H9 (cell line): ENCODE measurements around the gene SHB. TPM values are rescaled to one million over a fixed set of nuclear protein-coding genes. Genes with fewer than 3 reads are reported as not detected.

ENCODE experiments used
- DNase-seq: peaks from one replicate; pipeline ENCODE4 v3.0.0-alpha.2; 2017
- H2AFZ ChIP-seq: one replicate; pipeline ENCODE4 v1.6.1; 2013; ENCODE audit warnings: mild to moderate bottlenecking, low read length, control low read depth, moderate library complexity
- H2AK5ac ChIP-seq: 2 replicates; pipeline ENCODE4 v1.6.1; 2013; ENCODE audit warnings: low read length, control low read depth, mixed read lengths; ENCODE audit not compliant: insufficient read length
- H2BK120ac ChIP-seq: one replicate; pipeline ENCODE4 v1.6.1; 2013; ENCODE audit warnings: low read depth, mild to moderate bottlenecking, low read length, control low read depth, inconsistent platforms; ENCODE audit not compliant: poor library complexity, severe bottlenecking
- H2BK12ac ChIP-seq: 2 replicates; pipeline ENCODE4 v1.6.1; 2013; ENCODE audit warnings: low read length, control low read depth, mixed read lengths, low read depth; ENCODE audit not compliant: insufficient read length
- H2BK15ac ChIP-seq: 2 replicates; pipeline ENCODE4 v1.6.1; 2013; ENCODE audit warnings: low read depth, low read length, control low read depth
- H2BK20ac ChIP-seq: one replicate; pipeline ENCODE4 v1.6.1; 2013; ENCODE audit warnings: low read depth, mild to moderate bottlenecking, low read length, control low read depth, inconsistent platforms; ENCODE audit not compliant: poor library complexity, severe bottlenecking
- H2BK5ac ChIP-seq: 2 replicates; pipeline ENCODE4 v1.6.1; 2013; ENCODE audit warnings: low read length, control low read depth, mixed read lengths; ENCODE audit not compliant: insufficient read length
- H3K14ac ChIP-seq: 2 replicates; pipeline ENCODE4 v1.6.1; 2013; ENCODE audit warnings: low read length, control low read depth; ENCODE audit not compliant: insufficient read depth
- H3K18ac ChIP-seq: 2 replicates; pipeline ENCODE4 v1.6.1; 2013; ENCODE audit warnings: low read depth, mild to moderate bottlenecking, mixed read lengths, low read length, control low read depth; ENCODE audit not compliant: insufficient read length
- H3K23ac ChIP-seq: 2 replicates; pipeline ENCODE4 v1.6.1; 2013; ENCODE audit warnings: low read length, control low read depth, mixed read lengths, low read depth; ENCODE audit not compliant: insufficient read length
- H3K23me2 ChIP-seq: 2 replicates; pipeline ENCODE4 v1.6.1; 2013; ENCODE audit warnings: low read depth, mild to moderate bottlenecking, mixed read lengths, low read length, control low read depth; ENCODE audit not compliant: insufficient read length, poor library complexity, severe bottlenecking
- H3K27ac ChIP-seq: 2 replicates; pipeline ENCODE4 v1.5.1; 2013; ENCODE audit warnings: low read length, control low read depth, mixed read lengths, low read depth; ENCODE audit not compliant: insufficient read length
- H3K27me3 ChIP-seq: 2 replicates; pipeline ENCODE4 v1.6.1; 2013; ENCODE audit warnings: low read length, control low read depth, inconsistent platforms; ENCODE audit not compliant: insufficient read depth
- H3K4ac ChIP-seq: 2 replicates; pipeline ENCODE4 v1.6.1; 2013; ENCODE audit warnings: low read depth, mild to moderate bottlenecking, control low read depth, inconsistent platforms, low read length, moderate library complexity
- H3K4me1 ChIP-seq: 2 replicates; pipeline ENCODE4 v1.6.1; 2013; ENCODE audit warnings: low read length, control low read depth, inconsistent platforms; ENCODE audit not compliant: insufficient read depth
- H3K4me2 ChIP-seq: 2 replicates; pipeline ENCODE4 v1.6.1; 2013; ENCODE audit warnings: low read length, control low read depth, mixed read lengths; ENCODE audit not compliant: insufficient read length, insufficient read depth
- H3K56ac ChIP-seq: 2 replicates; pipeline ENCODE4 v1.6.1; 2013; ENCODE audit warnings: low read depth, mild to moderate bottlenecking, mixed read lengths, low read length, control low read depth; ENCODE audit not compliant: insufficient read length
- H3K79me1 ChIP-seq: 2 replicates; pipeline ENCODE4 v1.6.1; 2013; ENCODE audit warnings: low read depth, mild to moderate bottlenecking, moderate library complexity, low read length, control low read depth, inconsistent platforms; ENCODE audit not compliant: insufficient read depth, poor library complexity, severe bottlenecking
- H3K79me2 ChIP-seq: 2 replicates; pipeline ENCODE4 v1.6.1; 2013; ENCODE audit warnings: low read length, control low read depth, inconsistent platforms; ENCODE audit not compliant: insufficient read depth
- H3K9ac ChIP-seq: 2 replicates; pipeline ENCODE4 v1.6.1; 2013; ENCODE audit warnings: low read length, control low read depth, mixed read lengths; ENCODE audit not compliant: insufficient read length; ENCODE audit errors: extremely low read depth
- H3K9me3 ChIP-seq: one replicate; pipeline ENCODE4 v1.6.1; 2013; ENCODE audit warnings: low read depth, low read length, inconsistent platforms; ENCODE audit not compliant: control insufficient read depth
- H3T11ph ChIP-seq: one replicate; pipeline ENCODE4 v1.6.1; 2013; ENCODE audit warnings: mild to moderate bottlenecking, low read length, control low read depth, inconsistent platforms
- H4K20me1 ChIP-seq: one replicate; pipeline ENCODE4 v1.6.1; 2013; ENCODE audit not compliant: control insufficient read depth, insufficient read length, insufficient read depth
- H4K5ac ChIP-seq: 2 replicates; pipeline ENCODE4 v1.6.1; 2013; ENCODE audit warnings: low read depth, mild to moderate bottlenecking, mixed read lengths, low read length, control low read depth; ENCODE audit not compliant: insufficient read length
- H4K8ac ChIP-seq: replicated peaks from 2 replicates; pipeline ENCODE4 v1.6.1; 2013; ENCODE audit warnings: low read length, control low read depth, mixed read lengths, low read depth; ENCODE audit not compliant: insufficient read length
- H4K91ac ChIP-seq: 2 replicates; pipeline ENCODE4 v1.6.1; 2013; ENCODE audit warnings: low read depth, mild to moderate bottlenecking, moderate library complexity, mixed read lengths, low read length, control low read depth; ENCODE audit not compliant: insufficient read length
- H3K27ac Mint-ChIP-seq, 3 experiments: 2 replicates in 2 of 3; 3 replicates in 1 of 3; pipeline ENCODE4 v1.8.0; 2020 to 2021; ENCODE audit warnings: mixed read lengths in 3 of 3, mild to moderate bottlenecking in 1 of 3, moderate library complexity in 1 of 3
- H3K27me3 Mint-ChIP-seq: 2 replicates; pipeline ENCODE4 v1.8.0; 2021; ENCODE audit warnings: low read depth, mild to moderate bottlenecking, moderate library complexity, mixed read lengths
- H3K36me3 Mint-ChIP-seq, 3 experiments: 2 replicates in 2 of 3; 3 replicates in 1 of 3; pipeline ENCODE4 v1.8.0; 2020 to 2021; ENCODE audit warnings: low read depth in 3 of 3, mixed read lengths in 3 of 3; ENCODE audit not compliant: insufficient read depth in 1 of 3
- H3K4me1 Mint-ChIP-seq, 2 experiments: 2 replicates each; pipeline ENCODE4 v1.8.0; 2020; ENCODE audit warnings: mixed read lengths in 2 of 2
- H3K4me3 Mint-ChIP-seq, 2 experiments: 2 replicates in 1 of 2; 3 replicates in 1 of 2; pipeline ENCODE4 v1.8.0; 2020 to 2021; ENCODE audit warnings: mild to moderate bottlenecking in 2 of 2, mixed read lengths in 2 of 2, moderate library complexity in 1 of 2
- H3K9me3 Mint-ChIP-seq, 2 experiments: 2 replicates in 1 of 2; 3 replicates in 1 of 2; pipeline ENCODE4 v1.8.0; 2020; ENCODE audit warnings: mild to moderate bottlenecking in 2 of 2, mixed read lengths in 2 of 2, moderate library complexity in 1 of 2
- WGBS: extraction: QIAGEN DNeasy Blood & Tissue Kit; methylation state at CpG from one replicate; pipeline ENCODE4 v1.1.7; 2013; ENCODE audit warnings: missing lambda C conversion rate, low lambda C conversion rate, mixed read lengths; ENCODE audit not compliant: insufficient read length; ENCODE audit errors: extremely low coverage; 5-methylcytosine and 5-hydroxymethylcytosine counted together
- total RNA-seq: library from RNA; stranded (reverse); gene quantifications from 2 replicates; pipeline ENCODE4 v1.2.1, GENCODE V29; 2021
- TF ChIP-seq, protein P1 (sequence below): fragments of 200-600 bp; sonication (generic); conservative IDR thresholded peaks from 3 replicates; pipeline ENCODE4 v1.8.0; 2021; ENCODE audit warnings: antibody characterized with exemption, mild to moderate bottlenecking

Gene SHB
- total RNA-seq, 1 experiment from 2014 or later: 14.6 TPM

DNA sequence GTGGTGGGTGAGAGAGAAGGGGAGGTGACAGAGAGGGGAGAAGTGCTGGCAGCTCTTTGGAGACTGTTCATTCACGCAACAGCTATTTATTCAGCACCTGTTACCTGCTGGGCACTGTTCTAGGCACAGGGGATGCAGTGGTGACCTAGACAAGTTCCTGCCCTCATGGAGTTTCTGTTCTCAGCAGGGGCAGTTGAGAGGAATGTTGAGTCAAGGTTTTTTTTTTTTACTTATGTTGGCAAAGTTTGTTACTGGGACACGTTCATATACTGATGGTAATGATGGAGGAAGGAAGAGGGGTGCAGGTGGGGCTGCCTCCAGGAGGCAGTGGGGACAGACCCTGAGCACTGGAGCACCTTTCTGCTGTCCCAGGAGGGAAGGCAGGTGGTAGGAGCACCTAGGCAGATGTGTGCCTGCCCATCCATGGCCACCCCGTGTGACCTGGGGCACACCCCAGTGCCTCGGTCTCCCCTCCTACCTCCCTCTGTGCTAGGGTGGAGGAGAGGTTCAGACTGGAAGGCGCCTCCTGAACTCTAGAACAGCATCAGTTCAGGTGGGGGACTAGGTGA is 115.7 kb downstream of the SHB start:
- no CpG with 5 or more reads among the region's 5 CpGs for WGBS
- no peaks in the 10 kb centered on the region for H3K4me1 Mint-ChIP-seq
- no peaks in the 10 kb centered on the region for H3K9me3 Mint-ChIP-seq
- no peak overlapping the region for H3K18ac ChIP-seq
- H2BK12ac ChIP-seq: no peak overlapping the region
- no peaks in the 10 kb centered on the region for H3K4me1 ChIP-seq
- H3K9ac ChIP-seq: no peak overlapping the region
- H2BK5ac ChIP-seq: no peak overlapping the region
- no peak overlapping the region for H2BK120ac ChIP-seq
- H3K4ac ChIP-seq: no peak overlapping the region
- no peak overlapping the region for H3K14ac ChIP-seq
- TF ChIP-seq, protein P1, sequence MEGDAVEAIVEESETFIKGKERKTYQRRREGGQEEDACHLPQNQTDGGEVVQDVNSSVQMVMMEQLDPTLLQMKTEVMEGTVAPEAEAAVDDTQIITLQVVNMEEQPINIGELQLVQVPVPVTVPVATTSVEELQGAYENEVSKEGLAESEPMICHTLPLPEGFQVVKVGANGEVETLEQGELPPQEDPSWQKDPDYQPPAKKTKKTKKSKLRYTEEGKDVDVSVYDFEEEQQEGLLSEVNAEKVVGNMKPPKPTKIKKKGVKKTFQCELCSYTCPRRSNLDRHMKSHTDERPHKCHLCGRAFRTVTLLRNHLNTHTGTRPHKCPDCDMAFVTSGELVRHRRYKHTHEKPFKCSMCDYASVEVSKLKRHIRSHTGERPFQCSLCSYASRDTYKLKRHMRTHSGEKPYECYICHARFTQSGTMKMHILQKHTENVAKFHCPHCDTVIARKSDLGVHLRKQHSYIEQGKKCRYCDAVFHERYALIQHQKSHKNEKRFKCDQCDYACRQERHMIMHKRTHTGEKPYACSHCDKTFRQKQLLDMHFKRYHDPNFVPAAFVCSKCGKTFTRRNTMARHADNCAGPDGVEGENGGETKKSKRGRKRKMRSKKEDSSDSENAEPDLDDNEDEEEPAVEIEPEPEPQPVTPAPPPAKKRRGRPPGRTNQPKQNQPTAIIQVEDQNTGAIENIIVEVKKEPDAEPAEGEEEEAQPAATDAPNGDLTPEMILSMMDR: no peak
- no peak overlapping the region for H3K23ac ChIP-seq
- H4K20me1 ChIP-seq: no peaks in the 10 kb centered on the region
- no peak overlapping the region for H2BK15ac ChIP-seq
- peaks cover 3 to 44% (median 26%) of the 10 kb centered on the region in 3 experiments; a peak in 5 of 7 replicates for H3K36me3 Mint-ChIP-seq
- no peak overlapping the region for H4K91ac ChIP-seq
- H3K27ac ChIP-seq: no peak overlapping the region
- H3K4me2 ChIP-seq: no peak overlapping the region
- no peaks in the 10 kb centered on the region; the same call in 1 of the 2 replicates for H3K79me2 ChIP-seq
- no peak overlapping the region for H2AFZ ChIP-seq
- H3K27me3 ChIP-seq: no peaks in the 10 kb centered on the region
- no peak overlapping the region for H2AK5ac ChIP-seq
- 0 out of 7 replicates have a peak overlapping the region, but pooled peaks of 1 of the 3 experiments have one; percentile 57 for H3K27ac Mint-ChIP-seq
- no peaks in the 10 kb centered on the region for H3K79me1 ChIP-seq
- H2BK20ac ChIP-seq: no peak overlapping the region
- no peak overlapping the region for H3K4me3 Mint-ChIP-seq
- H4K5ac ChIP-seq: no peak overlapping the region
- H3K9me3 ChIP-seq: no peaks in the 10 kb centered on the region
- H3K23me2 ChIP-seq: no peaks in the 10 kb centered on the region
- DNase-seq: no peak
- H3K56ac ChIP-seq: no peak overlapping the region
- no peak overlapping the region for H3T11ph ChIP-seq
- H4K8ac ChIP-seq: no peak overlapping the region
- H3K27me3 Mint-ChIP-seq: no peaks in the 10 kb centered on the region; the same call in 1 of the 2 replicates
